Body of pancreas (tissue), 4 donors: Measurements from ENCODE around the gene HCFC1R1.

Experiments used
- POLR2A ChIP-seq, 3 donors: fragments of 450-650 bp; IDR thresholded peaks; one replicate each; pipeline ENCODE4 v1.6.1; 2016; ENCODE audit warnings: antibody characterized with exemption in 3 of 3, mild to moderate bottlenecking in 2 of 3
- TF ChIP-seq, protein P1 (sequence below), 7 experiments: fragments of 450-650 bp in 4 of 7; fragments of 200-600 bp in 3 of 7; sonication (generic) in 3 of 7; IDR thresholded peaks; one replicate each; pipeline ENCODE4 v1.5.1; 2016 to 2019; ENCODE audit warnings: antibody characterized with exemption in 7 of 7

DNA sequence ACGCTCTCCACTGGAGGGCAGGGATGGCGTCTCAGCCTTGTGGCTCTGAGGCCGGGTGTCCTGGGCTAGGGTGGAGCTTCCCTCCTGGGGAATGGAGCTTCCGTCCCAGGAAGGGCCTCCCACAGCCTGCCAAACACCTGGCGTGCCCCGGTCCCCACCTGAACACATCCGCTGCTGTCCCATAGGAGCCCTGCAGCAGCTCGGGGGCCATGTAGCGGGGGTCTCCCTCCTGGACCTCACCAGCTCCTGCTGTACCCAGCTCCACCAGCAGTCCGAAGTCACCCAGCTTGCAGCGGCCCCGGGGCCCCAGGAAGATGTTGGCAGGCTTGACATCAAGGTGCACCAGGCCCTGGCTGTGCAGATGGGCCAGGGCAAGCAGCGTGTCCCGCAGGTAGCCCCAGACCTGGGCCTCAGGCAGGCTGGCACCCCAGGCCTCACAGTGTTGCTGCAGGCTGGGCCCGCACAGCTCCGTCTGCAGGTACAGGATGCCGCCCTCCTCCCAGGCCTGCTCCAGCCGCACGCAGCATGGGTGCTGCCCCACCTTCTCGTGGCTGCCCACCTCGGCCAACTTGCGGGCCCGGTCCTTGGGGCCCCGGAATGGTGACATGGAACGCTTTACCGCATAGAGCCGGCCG is 48.5 kb downstream of the HCFC1R1 start:
- TF ChIP-seq POLR2A (IDR thresholded peaks at IDR 0.05), result no peak
- TF ChIP-seq, protein P1, sequence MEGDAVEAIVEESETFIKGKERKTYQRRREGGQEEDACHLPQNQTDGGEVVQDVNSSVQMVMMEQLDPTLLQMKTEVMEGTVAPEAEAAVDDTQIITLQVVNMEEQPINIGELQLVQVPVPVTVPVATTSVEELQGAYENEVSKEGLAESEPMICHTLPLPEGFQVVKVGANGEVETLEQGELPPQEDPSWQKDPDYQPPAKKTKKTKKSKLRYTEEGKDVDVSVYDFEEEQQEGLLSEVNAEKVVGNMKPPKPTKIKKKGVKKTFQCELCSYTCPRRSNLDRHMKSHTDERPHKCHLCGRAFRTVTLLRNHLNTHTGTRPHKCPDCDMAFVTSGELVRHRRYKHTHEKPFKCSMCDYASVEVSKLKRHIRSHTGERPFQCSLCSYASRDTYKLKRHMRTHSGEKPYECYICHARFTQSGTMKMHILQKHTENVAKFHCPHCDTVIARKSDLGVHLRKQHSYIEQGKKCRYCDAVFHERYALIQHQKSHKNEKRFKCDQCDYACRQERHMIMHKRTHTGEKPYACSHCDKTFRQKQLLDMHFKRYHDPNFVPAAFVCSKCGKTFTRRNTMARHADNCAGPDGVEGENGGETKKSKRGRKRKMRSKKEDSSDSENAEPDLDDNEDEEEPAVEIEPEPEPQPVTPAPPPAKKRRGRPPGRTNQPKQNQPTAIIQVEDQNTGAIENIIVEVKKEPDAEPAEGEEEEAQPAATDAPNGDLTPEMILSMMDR (IDR thresholded peaks at IDR 0.05), result no peak
